Testis (tissue), 3 donors: ENCODE results near the gene LY6G6C. TPM values are rescaled to one million over a fixed set of nuclear protein-coding genes. Genes with fewer than 3 reads are reported as not detected.

Source experiments
- DNase-seq: peaks from one replicate; pipeline ENCODE4 v3.0.0-alpha.2; 2019
- H3K27ac ChIP-seq, 2 donors: fragments of 200-600 bp; sonication (generic); one replicate each; pipeline ENCODE4 v1.5.1; 2019
- H3K27me3 ChIP-seq: fragments of 200-600 bp; sonication (generic); one replicate; pipeline ENCODE4 v1.5.1; 2019
- H3K36me3 ChIP-seq: fragments of 200-600 bp; sonication (generic); one replicate; pipeline ENCODE4 v1.5.1; 2017; ENCODE audit warnings: low read depth; ENCODE audit errors: missing control alignments
- H3K4me1 ChIP-seq: fragments of 200-600 bp; sonication (generic); one replicate; pipeline ENCODE4 v1.5.1; 2019
- H3K4me3 ChIP-seq, 2 donors: fragments of 200-600 bp; sonication (generic); one replicate each; pipeline ENCODE4 v1.5.1; 2017 to 2019
- H3K9me3 ChIP-seq: fragments of 200-600 bp; sonication (generic); one replicate; pipeline ENCODE4 v1.5.1; 2017
- CTCF ChIP-seq, 3 experiments: fragments of 450-650 bp in 2 of 3; fragments of 200-600 bp in 1 of 3; sonication (generic) in 1 of 3; IDR thresholded peaks; one replicate each; pipeline ENCODE4 v1.5.1; 2016 to 2019; ENCODE audit warnings: antibody characterized with exemption in 3 of 3, mild to moderate bottlenecking in 2 of 3, moderate library complexity in 1 of 3
- POLR2A ChIP-seq: fragments of 450-650 bp; IDR thresholded peaks from one replicate; pipeline ENCODE4 v1.6.1; 2017; ENCODE audit warnings: antibody characterized with exemption, mild to moderate bottlenecking, moderate library complexity
- WGBS, 2 donors: methylation state at CpG; one replicate each; pipeline ENCODE4 v1.1.5; 2018; 5-methylcytosine and 5-hydroxymethylcytosine counted together
- intact Hi-C: fragments of 100-400 bp; cut with DNase I; formaldehyde crosslinking; loops from one replicate; pipeline ENCODE4 v1.15.1; 2023; ENCODE audit warnings: low total_unique reads
- polyA plus RNA-seq: library from polyadenylated mRNA; stranded (reverse); fragments of 350-450 nt; fragmentation: Illumina TruSeq; extraction: RNeasy Lipid Tissue Mini Kit (QIAGEN cat#74804); gene quantifications from one replicate; pipeline ENCODE4 v1.2.3, GENCODE V29; 2014; ENCODE audit warnings: low read depth, low replicate concordance; ENCODE audit not compliant: insufficient read depth
- total RNA-seq, 2 donors: library from RNA; depleted of rRNA; stranded (reverse); fragments of >200 nt; gene quantifications; one replicate each; pipeline ENCODE4 v1.2.3, GENCODE V29; 2016

Gene LY6G6C
- total and polyA plus RNA-seq, 3 donors from 2014 or later: 0.39 to 1.4 TPM; not detected in 1

- 40 to 45% methylated on average over 1 of the region's 1 CpG for WGBS, 2 donors
- intact Hi-C loops: no loop called here
- Histone ChIP-seq H3K4me1 (no peaks in the 10 kb centered on the region), H3K4me3 (no peak overlapping the region), H3K36me3 (no peaks in the 10 kb centered on the region), H3K27me3 (no peaks in the 10 kb centered on the region), H3K9me3 (no peaks in the 10 kb centered on the region), H3K27ac (no peak overlapping the region)
- TF ChIP-seq POLR2A: no peak
- no peak for TF ChIP-seq CTCF (IDR thresholded peaks at IDR 0.05)
- no peak for DNase-seq
Measured at GRCh38 chr6:31763619-31763940, 42.0 kb upstream of the LY6G6C start.

GRCh38 chr6:31762878-31763618, 41.5 kb upstream of the LY6G6C start:
- H3K9me3 ChIP-seq: no peaks in the 10 kb centered on the region
- no peaks in the 10 kb centered on the region for H3K36me3 ChIP-seq
- WGBS, 2 donors: 80 to 87% methylated on average over 8 of the region's 8 CpGs
- TF ChIP-seq CTCF (IDR thresholded peaks at IDR 0.05): no peak
- TF ChIP-seq POLR2A: no peak
- intact Hi-C loops: no loop called here
- H3K27me3 ChIP-seq: no peaks in the 10 kb centered on the region
- no peak overlapping the region for H3K4me3 ChIP-seq
- no peak overlapping the region for H3K27ac ChIP-seq
- H3K4me1 ChIP-seq: no peaks in the 10 kb centered on the region
- DNase-seq: no peak

GRCh38 chr6:31762356-31762755, 40.8 kb upstream of the LY6G6C start, which contains the start of gene SAPCD1:
TSS of gene SAPCD1 (plus strand) at chr6:31762656. CDS start at chr6:31763055, 399 bp downstream.
- TF ChIP-seq POLR2A (no peak), CTCF (IDR thresholded peaks at IDR 0.05) (no peak)

GRCh38 chr6:31761343-31761742, 39.8 kb upstream of the LY6G6C start:
- DNase-seq: no peak
- intact Hi-C loops: no loop called here
- Histone ChIP-seq H3K27me3 (no peaks in the 10 kb centered on the region), H3K27ac (no peak overlapping the region), H3K4me3 (no peak overlapping the region), H3K4me1 (no peaks in the 10 kb centered on the region), H3K9me3 (no peaks in the 10 kb centered on the region), H3K36me3 (no peaks in the 10 kb centered on the region)
- no peak for TF ChIP-seq POLR2A
- TF ChIP-seq CTCF (IDR thresholded peaks at IDR 0.05): no peak
- WGBS, 2 donors: 90 to 94% methylated on average over 8 of the region's 8 CpGs

More at GRCh38 chr6:31762356-31762755, 40.8 kb upstream of the LY6G6C start, which contains the start of gene SAPCD1:
- whole genome bisulfite sequencing, 2 donors: 69 to 70% methylated on average over 4 of the region's 4 CpGs
- Histone ChIP-seq H3K27ac (no peak within 1 kb of the TSS), H3K27me3 (no peaks in the 10 kb centered on the region), H3K9me3 (no peaks in the 10 kb centered on the region), H3K4me1 (no peaks in the 10 kb centered on the region), H3K36me3 (no peaks in the 10 kb centered on the region), H3K4me3 (no peak within 1 kb of the TSS)
- intact Hi-C loops: no loop called here
- DNase-seq: no peak

- 90 to 91% methylated on average over 5 of the region's 5 CpGs for WGBS, 2 donors
- no peaks in the 10 kb centered on the region for H3K4me1 ChIP-seq
- no peak for TF ChIP-seq POLR2A
Measured at GRCh38 chr6:31760790-31761189, 39.2 kb upstream of the LY6G6C start.

More at GRCh38 chr6:31760790-31761189, 39.2 kb upstream of the LY6G6C start:
- Histone ChIP-seq H3K27ac (no peak overlapping the region), H3K36me3 (no peaks in the 10 kb centered on the region), H3K27me3 (no peaks in the 10 kb centered on the region), H3K9me3 (no peaks in the 10 kb centered on the region), H3K4me3 (no peak overlapping the region)
- intact Hi-C loops: no loop called here
- DNase-seq: no peak
